AML-193 (cell line): ENCODE data around the gene SLC15A5.

Experiments
- DNase-seq, 2 experiments: peaks; one replicate each; lab custom pipeline; 2025; lab: John Stamatoyannopoulos, UW

Gene SLC15A5

DNA sequence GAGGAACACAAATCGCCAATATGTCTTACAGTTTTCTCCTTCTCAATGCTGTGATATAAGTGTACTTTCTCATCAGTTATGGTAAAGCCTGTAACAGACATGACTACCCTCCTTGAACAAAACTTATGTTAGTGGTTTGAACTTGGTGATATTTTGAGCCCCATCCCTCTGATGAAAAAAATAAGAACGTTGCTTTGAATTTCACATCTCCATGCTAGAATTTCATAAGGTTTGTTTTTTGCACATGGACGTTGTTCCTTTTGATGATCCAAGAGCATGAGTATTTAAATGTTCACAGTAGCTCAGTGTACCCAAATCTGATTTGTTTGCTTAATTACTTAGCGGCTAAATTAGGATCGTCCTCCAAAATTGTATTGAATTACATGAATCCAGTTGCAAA lies at the start of gene SLC15A5:
TSS of gene SLC15A5 (minus strand) at position 101 of the 400 bp plus-strand sequence. CDS start at position 101, 0 bp downstream.
- DNase-seq, result no peak

DNA sequence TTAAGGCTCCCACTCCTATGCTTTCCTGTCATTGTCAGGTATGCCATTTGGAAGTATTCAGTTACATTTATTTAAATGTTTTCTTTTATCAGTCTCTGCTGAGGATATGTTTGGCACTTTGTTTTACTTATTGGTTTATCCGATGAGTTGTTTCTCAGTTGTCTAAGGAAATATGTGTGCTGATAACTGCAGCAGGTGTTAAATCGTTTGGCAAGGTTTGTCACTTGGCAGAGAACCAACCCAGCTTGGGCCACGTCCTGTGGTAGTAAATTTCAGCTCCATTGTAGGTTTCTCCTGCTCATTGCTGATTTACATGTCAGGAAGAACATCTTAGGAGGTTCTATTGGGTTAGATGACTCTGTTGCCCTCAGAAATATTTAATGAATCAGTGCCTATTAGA lies 47.9 kb upstream of the SLC15A5 start:
- DNase-seq, result no peak

DNA sequence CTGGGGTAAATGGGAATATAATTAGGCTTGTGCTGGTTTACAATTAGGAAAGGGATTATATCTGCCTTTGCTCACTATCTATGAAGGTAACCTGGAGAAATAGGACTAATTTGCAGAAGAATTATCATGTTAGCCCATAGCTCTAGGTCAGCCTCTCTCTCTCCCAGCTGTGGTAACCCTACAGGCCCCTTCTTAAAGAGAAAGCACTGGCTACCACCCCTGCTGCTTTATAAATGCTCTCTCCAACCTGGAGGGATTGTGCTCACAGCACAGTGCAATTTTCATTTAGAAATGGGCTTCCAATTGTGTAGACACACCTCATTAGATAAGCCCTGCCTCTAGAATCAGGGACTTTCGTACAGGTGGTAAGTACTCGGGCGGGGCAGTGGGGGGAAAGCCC lies 47.3 kb upstream of the SLC15A5 start:
- DNase-seq, result no peak

GRCh38 chr12:16324272-16324671 lies 46.8 kb upstream of the SLC15A5 start:
- DNase-seq, result no peak

DNA sequence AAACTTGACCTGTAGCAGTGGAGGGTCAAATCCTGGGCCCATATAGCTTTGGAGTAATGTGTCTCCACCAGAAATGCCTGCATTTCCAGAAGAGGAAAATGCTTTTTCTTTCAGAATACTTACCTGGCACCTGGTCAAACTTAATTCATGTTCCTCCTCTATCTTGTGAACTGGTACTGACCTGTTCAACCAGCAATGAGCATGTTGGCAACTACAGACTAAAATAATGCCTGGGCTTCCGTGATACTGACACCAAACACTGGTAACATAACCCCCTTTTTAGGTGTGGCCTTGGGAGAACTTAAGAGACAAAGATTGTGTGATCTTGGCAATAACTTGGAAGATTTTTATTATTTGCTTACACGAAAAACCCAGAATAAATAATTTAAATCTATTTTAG lies 46.2 kb upstream of the SLC15A5 start:
- no peak for DNase-seq

- no peak for DNase-seq
Observed at GRCh38 chr12:16323010-16323409, 45.5 kb upstream of the SLC15A5 start.

DNA sequence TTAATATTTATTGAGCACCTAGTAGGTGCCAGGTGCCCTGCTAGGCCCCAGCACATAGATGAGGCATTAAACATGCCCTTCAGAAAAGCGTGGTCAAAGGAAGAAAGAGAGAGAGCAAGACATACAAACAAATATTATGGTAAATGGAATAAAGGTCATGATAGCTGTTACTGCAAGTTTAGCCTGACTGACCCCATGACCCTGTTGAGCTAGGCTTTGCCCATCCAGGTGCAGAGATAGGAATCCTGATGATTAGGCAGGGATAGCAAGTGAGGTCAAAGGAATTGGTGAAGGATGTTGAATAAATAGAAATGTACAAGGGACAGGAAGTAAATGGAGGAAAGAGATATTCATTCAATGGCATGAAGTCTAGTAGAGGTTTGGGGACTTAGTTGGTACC lies 33.4 kb upstream of the SLC15A5 start:
- DNase-seq, result no peak

GRCh38 chr12:16307856-16308475 lies 30.5 kb upstream of the SLC15A5 start:
- peak; percentile 62 to 75 for DNase-seq

DNA sequence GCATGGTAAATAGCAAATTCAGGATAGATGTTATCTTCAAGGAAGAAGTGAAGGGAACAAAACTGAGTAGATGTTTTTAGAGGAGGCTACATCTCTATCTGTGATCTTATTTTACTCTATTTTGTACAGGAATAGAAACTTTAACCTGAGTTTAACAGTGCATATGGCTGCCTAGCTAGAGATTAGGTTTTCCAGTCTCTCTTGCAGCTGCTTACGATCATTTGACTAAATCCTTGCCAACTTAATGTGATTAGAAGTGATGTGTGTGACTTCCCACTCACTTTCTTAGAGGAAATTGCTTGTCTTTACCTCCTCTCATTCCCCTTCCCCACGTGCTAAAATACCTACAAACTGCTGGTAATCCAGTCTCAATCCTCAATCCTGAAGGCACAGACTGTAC lies 26.5 kb upstream of the SLC15A5 start:
- DNase-seq, result no peak

- no peak for DNase-seq
Observed at GRCh38 chr12:16300736-16301135, 23.3 kb upstream of the SLC15A5 start.

DNA sequence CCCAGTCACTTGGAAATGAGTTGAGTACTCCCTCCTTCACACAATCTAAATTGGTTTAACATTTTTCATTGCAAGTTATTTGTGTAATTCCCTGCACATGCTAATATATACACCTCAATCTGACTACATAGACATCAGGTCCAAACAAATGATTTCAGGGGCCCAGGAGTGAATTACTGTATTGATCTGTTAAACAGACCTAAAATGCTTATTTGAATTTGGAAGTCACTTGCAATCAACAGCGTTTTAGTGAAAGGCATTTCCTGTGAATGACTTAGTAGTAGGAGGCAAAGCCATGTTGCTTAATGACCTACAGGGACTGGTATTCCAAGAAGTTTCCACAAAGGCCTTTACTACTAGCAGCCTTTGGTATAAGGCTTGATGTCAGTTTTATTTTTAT lies 22.6 kb upstream of the SLC15A5 start:
- no peak for DNase-seq

GRCh38 chr12:16299403-16299802 lies 21.9 kb upstream of the SLC15A5 start:
- DNase-seq, result no peak

DNA sequence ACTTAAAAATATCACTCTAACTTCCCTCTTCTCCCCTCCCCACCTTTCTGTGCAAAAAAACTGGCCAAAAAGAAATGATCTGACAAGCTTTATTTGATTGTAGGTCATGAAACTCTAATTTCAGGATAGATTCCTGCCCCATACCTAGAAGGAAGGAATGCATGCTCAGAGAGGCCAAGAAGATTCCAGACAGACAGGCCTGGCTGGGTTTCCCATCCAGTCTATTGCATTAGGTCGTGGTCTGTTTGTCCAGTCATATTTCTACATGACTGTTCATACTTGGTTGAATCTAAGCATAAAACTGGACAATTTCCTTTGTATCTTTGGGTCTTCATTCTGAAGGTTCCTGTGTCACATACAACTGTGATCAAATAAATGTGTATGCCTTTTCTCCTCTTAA lies 20.0 kb upstream of the SLC15A5 start:
- no peak for DNase-seq

- no peak for DNase-seq
Observed at GRCh38 chr12:16294376-16294956, 17.0 kb upstream of the SLC15A5 start.

DNA sequence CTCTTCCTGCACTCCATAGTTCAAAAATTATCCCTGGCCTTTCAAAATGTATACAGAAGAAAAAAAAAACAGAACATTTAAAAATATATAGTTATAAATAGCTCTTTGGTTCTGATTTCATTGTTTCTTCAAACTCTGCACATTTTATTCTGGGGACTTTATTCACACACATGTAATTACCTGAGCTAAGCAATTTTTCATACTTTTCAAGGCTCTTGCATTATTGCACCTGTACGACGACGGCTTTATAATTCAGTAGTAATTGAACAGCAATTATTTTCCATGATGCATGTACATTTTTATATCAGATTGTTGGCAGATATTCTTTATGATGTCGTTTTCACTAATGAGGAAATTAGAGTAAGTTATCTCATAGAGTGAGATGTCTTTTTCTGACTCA lies 13.5 kb upstream of the SLC15A5 start:
- DNase-seq, result no peak

GRCh38 chr12:16285586-16285985 lies 8.1 kb upstream of the SLC15A5 start:
- no peak for DNase-seq

DNA sequence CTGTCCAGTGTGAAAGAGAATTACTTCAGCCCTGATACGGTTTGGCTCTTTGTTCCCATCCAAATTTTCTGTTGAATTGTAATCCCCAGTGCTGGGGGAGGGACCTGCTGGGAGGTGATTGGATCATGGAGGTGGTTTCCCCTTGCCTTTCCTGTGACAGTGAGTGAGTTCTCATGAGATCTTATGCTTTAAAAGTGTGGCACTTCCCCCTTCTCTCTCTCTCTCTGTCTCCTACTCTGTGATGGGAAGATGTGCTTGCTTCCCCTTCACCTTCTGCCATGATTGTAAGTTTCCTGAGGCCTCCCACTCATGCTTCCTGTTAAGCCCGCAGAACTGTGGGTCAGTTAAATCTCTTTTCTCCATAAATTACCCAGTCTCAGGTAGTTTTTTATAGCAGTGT lies 5.5 kb upstream of the SLC15A5 start:
- DNase-seq, result no peak

- DNase-seq, result no peak
Observed at GRCh38 chr12:16282081-16282480, 4.6 kb upstream of the SLC15A5 start.

- no peak for DNase-seq
Observed at GRCh38 chr12:16281157-16281556, 3.7 kb upstream of the SLC15A5 start.

- no peak for DNase-seq
Observed at GRCh38 chr12:16272222-16272621, 5.3 kb downstream of the SLC15A5 start.

DNA sequence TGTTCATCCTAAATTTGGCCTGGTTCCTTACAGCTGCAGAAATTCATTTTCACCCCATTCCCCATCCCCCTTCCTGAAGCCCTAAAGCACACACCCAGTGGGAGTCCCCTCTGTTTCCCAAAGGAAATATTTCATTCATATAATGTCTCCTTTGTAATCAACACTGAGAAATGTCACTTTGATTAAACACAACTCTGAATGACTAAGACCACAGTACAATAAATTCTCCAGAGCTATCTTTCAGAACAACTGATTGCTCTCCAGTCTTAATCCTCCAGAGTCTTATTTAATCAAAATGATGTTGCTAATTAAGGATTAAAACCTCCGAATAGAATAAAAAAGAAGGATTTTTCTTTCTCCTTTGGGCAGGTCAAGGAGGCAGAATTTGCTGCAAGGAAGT lies 6.4 kb downstream of the SLC15A5 start:
- DNase-seq, result no peak

DNA sequence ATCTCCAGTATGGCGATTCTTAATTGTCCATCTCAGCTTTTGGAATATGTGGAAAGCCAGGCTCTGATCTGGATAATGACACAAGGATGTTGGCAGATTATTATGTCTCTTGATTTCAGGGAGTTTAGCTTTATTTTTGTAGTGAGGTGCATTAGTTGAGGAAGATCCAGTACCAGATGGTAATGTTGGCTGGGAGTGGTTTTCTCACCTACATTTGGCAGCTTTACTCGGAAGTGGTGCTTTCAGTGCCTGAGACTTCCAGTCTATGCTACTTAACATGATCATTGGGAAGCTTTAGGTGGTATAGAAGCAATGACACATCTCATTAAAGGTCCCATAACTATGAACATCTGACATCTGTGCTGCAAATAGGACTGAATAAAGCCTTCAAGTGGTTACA lies 7.5 kb downstream of the SLC15A5 start:
- no peak for DNase-seq

- no peak for DNase-seq
Observed at GRCh38 chr12:16266085-16266484, 11.4 kb downstream of the SLC15A5 start.

GRCh38 chr12:16261944-16262475 lies 15.5 kb downstream of the SLC15A5 start:
- DNase-seq, result no peak
